GM23248 (cell line): ENCODE data around the gene B3GALT5.

Experiments
- EZH2 ChIP-seq: fragments of 200-600 bp; sonication (generic); IDR thresholded peaks from 2 replicates; pipeline ENCODE4 v1.6.1; 2018; ENCODE audit warnings: antibody characterized with exemption, mild to moderate bottlenecking; ENCODE audit not compliant: insufficient read depth, poor library complexity, severe bottlenecking
- EZH2phosphoT487 ChIP-seq: fragments of 200-600 bp; sonication (generic); IDR thresholded peaks from 2 replicates; pipeline ENCODE4 v1.6.1; 2018; ENCODE audit warnings: antibody characterized with exemption, moderate library complexity, mild to moderate bottlenecking, low read depth; ENCODE audit not compliant: insufficient read depth

DNA sequence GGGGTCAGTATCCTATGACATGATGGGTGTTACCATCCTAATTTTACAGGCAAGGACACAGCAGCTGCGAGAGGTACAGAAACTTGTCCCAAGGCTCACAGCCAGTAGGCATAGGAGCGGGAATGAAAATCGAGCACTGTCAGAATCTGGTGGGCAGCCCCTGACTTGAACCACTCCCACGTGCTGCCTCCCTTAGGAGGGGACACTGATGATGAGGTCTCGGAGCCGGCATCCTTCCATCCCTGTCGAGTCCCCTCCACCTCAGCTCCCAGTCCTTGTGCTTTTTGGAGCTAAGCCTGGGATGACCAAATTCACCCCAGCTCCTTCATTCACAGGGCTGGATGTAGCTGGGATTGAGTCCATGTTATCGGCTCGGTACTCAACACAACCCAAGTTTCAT, 49.0 kb downstream of the B3GALT5 start:
- TF ChIP-seq EZH2 (no peak), EZH2phosphoT487 (no peak)
